GM19351 (cell line): Measurements from ENCODE around the gene PRKCH.

Experiments
- ATAC-seq: cut with Tn5 transposase; IDR thresholded peaks from one replicate; pipeline ENCODE4 v1.9.1; 2021; ENCODE audit warnings: mild to moderate bottlenecking, moderate library complexity; ENCODE audit not compliant: unreplicated experiment

Gene PRKCH

DNA sequence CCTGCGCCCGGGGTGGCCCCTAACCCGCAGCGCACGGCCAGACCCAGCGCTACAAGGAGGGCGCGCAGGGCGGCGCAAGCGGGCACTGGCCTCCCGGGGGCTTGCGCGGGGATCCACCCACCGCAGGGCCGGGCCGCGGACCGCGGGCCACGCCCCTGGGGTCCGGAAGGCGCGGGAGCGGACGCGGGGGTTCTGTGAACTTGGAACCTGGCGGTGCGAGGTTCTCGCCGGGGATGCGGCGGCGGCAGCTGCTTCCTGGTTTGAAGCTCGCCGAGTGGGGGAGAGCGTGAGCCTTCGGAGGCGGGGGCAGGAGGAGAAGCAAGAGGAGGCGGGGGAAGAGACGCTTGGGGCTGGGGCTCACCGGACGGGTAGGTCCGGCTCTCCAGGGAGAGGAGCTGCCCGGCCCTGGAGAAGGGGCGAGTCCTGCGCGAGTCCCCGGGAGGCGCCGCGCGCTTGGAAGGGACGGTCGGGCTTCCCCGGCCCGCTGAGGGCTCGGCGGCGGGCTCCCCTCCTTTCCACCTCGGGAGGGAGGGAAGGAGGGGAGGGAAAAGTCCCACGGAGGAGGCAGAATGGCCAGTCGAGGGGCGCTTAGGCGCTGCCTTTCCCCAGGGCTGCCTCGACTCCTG lies at the start of gene PRKCH:
PRKCH (plus strand) TSS at position 195 of the 626 bp plus-strand sequence. CDS start 523 bp downstream, outside the sequence.
- peak; percentile 71 for ATAC-seq

DNA sequence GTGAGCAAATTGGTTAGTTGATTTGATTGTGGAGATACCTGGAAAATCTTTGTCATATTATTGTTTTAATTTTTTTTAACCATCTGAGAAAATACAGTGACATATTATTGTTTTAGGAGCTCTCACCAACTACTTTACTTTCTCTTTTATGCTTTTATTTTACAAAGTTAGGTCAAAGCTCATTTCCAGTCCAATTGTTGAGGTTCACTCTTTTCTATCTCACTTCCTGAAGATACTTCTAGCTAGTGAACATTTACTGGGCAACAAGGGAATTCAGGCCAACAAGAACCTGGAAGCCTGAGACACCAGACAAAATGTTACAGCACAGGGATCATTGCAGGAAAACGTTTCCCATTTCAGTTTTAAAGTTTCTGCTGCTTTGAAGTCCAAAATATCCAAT lies 44.1 kb upstream of the PRKCH start:
- ATAC-seq: no peak

DNA sequence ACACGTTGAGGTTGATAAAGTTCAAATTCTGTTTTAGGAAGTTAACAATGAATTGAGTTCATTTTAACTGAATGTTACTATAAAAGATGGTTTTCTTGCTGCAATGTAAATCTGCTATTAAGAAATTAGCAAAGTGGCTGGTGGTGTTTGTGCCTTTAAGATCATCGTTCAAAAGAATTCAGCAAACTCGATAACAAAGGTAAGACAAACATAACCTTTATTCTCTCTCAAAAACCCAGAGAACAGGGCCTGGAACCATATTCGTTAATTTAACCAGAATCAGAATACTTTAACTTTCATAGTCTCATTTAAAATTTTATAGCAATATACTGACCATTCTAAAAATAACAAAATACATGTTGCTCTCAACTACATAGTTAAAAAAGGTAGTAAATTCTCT lies 43.6 kb upstream of the PRKCH start:
- no peak for ATAC-seq

DNA sequence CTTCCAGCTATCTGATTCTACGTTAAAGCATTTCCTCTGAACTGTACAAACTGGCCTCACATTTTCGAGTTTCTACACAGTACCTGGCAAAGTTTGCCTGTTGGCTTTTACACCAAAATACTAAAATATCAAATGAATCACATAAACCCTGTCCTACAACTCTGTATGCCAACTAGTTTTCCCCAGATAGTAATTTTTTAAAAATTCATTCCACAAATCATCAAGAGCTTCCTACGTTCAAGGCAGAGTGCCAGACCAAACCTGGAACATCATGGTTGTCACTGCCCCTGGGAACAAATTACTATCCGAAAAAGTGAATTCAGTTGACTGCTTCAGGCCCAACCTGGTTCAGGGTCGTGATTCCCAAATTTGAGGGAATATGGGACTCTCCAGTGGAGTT lies 42.3 kb upstream of the PRKCH start:
- no peak for ATAC-seq

DNA sequence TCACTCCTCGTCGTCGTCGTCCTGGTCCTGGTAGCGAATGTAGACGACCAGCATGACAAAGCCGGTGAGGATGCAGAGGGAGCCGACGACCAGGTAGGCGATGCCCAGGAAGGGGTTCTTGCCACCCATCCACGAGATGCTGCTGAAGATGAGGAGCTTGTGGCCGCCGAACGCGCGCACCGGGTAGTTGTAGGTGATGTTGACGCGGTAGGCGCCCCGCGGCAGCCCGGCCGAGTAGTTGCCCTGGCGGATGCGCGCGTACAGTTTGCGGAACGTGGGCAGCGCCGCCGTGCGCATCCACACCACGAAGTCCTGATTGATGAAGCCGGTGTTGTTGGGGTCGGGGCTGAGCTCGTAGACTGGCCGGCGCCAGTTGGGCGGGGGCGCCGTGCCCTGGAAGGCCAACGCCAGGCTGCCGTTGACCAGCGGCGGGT lies 41.3 kb upstream of the PRKCH start:
- no peak for ATAC-seq

DNA sequence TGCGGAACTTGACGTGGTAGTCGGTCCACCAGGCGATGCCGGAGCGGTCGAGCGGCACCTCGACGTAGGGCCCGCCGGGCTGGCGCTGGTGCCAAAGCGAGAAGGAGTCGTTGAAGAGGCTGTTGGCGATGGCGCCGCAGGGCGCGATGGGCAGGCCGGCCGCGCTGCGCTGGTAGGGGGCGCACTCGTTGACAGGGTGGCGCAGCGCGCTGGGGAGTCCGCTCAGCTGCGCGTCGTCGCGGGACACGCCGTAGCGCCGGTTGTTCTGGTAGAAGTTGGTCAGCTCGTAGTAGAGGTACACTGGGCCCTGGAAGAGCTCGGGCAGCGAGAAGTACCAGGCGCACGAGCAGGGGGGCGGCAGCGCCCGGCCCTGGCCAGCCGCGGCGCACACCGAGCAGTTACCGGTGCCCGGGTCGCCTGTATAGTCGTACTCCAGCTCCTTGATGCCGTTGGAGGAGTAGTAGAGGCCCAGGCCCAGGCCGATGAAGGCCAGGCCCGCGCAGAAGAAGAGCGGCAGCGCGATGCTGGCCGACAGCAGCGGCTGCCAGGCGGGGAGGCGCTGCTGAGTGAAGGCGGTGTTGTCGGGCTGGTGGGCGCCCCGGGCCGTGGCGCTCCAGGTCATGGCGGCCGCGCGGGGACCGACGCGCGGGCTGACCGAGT lies 40.7 kb upstream of the PRKCH start:
- peak; percentile 58 for ATAC-seq

DNA sequence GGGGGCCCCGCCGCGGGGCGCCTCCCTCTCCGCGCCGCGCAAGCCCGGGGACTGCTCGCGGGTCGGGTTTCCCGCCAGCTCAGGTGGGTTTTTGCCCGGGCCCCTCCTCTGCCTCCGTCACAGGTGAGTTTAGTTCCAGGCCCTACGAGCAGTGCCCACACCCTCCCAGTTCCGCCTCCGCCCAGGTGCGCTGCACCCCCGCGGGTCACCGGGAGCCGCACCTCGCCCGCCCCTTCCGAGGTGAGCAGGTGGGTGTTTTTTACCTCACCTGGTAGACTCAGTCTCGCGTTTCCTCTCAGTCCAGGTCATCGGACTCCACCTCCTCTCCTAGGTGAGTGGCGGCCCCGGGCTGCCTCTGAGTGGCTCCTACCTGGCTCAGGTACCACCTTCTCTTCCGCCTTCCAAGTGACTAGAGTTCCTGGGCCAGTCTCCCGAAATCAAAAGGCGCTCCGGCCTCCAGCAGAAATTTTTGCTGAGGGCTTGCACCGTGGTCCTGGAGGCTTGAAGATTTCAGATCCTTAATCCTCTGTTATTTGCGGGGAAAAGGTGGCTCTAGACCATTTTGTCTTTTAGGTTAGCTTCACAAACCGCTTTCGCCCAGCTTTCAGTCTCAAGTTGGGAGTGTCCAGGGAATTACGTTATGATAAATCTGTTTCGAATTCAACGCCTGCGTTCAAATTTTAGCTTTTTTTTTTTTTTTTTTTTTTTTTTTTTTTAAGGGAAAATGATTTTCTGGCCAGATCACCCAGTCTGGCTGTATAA lies 40.0 kb upstream of the PRKCH start, which contains the start of gene TMEM30B:
TMEM30B (minus strand) TSS at position 153 of the 762 bp plus-strand sequence. CDS start 191 bp downstream, outside the sequence.
- ATAC-seq: peak; percentile 26

DNA sequence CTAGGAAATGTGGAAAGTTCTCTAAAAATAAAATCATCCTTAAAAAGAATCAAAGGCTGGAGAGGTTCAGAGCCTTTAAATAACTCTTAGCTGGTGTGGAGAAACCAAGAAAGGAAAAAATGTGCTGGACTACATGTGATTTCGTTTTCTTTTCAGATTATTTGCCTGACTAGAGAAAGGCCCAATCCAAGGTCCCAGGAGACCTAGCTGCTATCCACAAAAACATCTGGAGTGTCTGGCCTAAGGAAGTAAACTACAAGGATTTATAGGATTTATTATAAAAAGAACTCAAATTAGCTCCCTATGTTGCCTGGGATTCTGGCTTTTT lies 39.5 kb upstream of the PRKCH start:
- no peak for ATAC-seq

DNA sequence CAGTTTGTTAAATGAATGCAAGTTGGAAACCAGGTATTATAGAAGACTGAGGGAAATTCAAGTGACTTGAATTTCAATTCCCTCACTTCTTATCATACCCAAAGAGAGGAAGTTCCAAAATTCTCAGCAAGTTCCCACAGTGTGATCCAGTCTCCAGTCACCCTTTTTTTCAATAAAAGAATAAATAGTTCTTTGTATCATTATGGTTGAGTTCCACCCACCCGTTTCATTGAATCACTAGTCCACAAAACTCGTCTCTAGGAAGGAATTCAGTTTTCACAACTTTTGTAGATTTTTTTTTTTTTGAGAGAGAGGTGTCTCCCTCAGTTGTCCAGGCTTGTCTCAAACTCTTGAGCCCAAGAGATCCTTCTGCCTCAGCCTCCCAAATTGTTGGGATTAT lies 38.6 kb upstream of the PRKCH start:
- no peak for ATAC-seq

DNA sequence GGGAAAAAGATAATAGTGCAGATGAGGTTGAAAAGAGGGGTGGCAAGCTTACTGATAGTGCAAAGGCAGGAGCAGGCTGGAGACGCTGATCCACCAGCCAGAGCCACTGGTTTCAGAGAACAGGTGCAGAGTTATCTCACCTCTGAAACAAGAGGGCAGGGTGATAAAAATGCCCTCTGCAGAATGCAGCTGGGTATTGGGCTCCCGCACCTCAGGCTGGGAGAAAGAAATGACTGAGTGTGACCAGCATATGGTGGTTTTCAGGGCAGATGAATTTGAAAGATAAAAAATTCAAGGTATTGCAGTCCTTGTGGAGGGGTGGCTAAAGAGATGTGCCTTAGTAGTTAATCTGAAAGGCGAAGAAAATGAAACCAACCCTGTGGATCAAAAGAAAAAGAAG lies 37.4 kb upstream of the PRKCH start:
- no peak for ATAC-seq

DNA sequence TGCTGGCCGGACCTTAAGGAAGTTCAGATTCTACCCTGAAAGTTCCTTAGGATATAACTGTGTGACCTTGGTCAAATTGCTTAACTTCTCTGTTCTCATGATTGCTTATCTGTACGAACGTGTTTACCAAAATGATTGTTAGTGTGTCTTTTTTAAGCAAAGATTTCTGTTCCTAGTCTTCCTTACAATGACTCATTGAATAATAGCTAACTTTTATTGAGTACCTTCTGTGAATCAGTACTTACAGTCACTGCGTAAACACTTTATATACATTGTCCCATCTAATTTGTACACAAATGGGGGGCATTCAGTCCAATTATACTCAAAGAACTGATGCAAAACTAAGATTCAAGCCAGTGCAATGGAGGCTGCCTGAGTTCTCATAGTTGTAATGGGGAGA lies 36.0 kb upstream of the PRKCH start:
- ATAC-seq: no peak

DNA sequence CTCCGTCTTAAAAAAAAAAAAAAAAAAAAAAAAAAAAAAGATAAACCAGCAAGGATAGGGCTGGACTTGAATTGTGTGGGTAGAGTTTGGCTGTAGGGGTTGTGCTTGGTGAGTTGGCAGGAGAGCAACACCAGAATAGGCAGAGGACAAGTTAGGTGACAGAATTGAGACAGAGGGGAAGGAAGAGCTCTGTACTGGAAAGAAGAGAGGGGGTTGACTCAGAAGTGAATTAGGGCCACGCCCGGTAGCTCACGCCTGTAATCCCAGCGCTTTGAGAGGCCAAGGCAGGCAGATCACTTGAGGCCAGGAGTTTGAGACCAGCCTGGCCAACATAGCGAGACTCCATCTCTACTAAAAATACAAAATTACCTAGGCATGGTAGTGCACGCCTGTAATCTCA lies 34.2 kb upstream of the PRKCH start:
- no peak for ATAC-seq

DNA sequence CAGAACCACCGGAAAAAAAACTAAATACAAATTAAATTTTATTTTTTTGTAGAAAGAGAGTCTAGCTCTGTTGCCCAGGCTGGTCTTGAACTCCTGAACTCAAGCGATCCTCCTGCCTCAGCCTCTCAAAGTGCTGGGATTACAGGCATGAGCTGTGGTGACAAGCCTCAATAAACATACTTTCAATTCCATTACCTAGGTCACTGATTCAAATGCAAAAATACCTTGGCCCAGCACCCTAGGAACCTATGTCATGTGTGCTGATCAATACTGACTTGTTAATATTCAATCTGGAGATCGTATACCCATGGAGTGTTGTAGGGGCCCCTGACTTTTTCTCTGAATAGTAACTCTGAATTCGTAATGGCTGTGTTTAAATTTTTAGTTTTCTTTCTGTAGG lies 33.2 kb upstream of the PRKCH start:
- no peak for ATAC-seq

DNA sequence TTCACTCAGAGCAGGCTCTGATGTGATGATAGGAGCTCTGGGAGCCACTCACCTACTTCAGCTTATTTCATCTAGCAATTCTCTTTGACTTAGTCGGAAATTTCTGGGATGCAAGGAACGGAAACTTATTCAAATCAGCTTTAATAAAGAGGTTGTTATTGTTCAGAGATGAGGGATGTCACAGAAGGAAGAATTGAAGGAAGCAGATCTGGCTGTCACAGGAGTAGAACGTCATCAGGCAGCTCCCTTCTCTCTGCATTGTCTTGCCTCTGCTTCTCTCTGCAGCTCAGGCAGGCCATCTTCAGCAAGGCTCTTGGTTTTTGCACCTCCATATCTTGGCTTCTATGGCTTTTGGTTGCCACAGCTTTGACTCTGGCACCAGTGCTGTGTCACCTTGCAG lies 32.7 kb upstream of the PRKCH start:
- ATAC-seq: no peak

DNA sequence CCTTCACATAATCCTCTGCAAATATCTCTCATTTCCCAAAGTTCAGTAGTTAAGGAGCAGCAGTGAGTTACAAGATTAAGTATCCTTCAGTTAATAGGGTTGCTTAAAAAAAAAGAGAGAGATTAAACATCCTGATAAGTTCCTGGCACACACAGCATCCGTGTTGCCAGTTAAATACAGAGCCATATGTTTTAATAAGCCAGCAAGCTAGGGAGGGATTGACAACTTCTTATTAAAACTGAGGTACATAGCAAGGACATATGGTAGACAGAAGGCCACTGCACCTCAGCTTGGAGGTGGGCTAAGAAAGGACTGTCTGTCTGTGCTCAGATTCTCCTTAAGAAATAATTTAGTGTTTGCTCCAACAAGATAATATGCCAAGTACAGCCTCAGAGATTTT lies 30.7 kb upstream of the PRKCH start:
- ATAC-seq: no peak

DNA sequence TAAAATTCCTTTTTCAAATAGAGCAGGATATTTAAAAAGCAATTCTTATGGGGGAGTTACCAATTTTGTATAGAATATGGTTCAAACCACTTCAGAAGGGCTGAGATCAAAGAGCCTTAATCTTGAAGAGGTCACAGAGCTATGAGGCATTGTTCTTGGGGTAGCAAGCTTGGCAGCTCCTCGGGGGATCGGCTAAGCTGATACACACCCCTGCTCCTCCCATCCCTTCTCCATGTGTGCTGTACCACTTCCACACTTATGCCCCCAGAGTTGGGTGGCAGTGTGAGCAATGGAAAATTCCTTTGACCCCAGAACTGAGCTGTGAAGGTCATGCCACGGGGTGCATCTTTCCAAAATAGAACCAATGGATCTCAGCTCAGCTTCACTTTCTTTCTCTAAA lies 25.2 kb upstream of the PRKCH start:
- ATAC-seq: no peak

DNA sequence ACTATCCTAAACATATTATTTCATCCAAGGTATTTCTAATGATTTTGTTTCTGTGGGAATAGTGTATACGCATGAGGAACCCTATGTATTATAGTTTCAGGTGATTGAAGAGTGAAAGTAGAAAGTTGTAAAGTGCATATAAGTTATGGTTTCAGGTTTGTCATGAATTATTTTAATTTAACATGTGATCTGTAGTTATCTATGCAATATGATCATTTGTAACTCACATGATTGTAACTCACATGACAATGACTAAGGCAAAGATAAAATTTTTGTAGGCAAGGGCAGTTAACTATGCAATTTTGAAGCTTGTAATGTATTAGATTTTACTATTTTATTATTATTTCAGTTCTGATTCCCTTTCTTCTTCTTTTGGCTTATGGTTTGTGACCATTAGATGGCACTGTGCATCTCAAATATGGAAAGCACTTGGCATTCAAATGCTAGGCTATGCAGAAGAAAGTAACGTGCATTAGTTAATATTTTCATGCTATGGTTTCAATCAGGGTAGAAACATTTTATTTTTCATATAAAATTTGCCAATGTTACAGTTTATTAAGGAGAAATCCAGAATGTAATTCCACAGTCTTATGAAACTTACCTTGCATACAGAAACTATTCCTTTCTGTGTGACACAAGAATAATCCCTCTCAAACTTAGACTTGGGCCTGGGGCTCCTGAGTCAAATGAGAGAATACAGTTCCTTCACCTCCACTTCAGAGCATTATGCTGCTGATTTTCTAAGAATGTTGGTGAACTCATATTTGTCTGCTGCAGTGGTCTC lies 24.5 kb upstream of the PRKCH start:
- ATAC-seq: peak; percentile 57

DNA sequence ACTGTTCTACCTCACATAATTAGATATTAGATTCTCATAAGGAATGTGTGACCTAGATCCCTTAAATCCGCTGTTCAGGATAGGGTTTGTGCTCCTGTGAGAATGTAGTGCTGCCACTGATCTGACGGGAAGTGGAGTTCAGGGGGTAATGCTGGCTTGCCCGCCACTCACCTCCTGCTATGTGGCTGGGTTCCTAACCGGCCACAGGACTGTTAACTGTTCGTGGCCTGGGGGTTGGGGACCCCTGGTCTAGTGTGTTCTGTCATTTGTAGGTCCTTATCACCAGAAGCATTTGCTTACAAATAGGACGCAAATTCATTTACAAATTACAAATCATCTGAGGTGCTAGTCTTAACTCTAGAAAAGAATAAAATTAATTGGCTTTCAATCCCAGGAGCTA lies 23.8 kb upstream of the PRKCH start:
- no peak for ATAC-seq

DNA sequence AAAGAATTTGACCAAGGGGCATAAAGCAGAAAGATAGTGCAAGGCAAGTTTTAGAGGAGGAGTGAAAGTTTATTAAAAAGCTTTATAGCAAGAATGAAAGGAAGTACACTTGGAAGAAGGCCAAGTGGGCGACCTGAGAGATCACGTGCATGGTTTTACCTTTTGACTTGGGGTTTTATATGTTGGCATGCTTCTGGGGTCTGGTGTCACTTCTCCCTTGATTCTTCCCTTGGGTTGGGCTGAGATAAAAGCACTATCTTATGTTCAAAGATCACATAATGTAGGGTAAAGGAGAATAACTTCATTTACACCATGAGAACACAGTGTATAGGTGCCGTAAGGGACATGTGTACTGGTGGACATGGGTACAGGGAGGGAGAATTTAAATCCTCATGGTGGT lies 22.6 kb upstream of the PRKCH start:
- no peak for ATAC-seq

DNA sequence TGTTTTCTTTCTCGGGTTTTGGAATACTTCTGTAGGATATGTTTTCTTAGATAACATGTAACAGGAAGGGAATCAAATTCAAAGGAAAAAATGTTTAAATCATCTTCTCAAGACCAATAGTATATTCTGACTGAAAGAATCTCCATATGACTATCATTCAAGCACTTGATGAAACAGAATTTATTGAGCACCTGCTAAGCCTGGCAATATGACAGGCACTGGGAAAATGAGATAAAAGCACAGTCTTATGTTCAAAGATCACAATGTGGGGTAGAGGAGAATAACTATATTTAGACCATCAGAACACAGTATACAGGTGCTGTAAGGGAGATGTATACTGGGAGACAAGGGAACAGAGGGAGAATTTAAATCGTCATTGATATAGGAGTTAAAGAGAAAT lies 21.2 kb upstream of the PRKCH start:
- ATAC-seq: no peak

DNA sequence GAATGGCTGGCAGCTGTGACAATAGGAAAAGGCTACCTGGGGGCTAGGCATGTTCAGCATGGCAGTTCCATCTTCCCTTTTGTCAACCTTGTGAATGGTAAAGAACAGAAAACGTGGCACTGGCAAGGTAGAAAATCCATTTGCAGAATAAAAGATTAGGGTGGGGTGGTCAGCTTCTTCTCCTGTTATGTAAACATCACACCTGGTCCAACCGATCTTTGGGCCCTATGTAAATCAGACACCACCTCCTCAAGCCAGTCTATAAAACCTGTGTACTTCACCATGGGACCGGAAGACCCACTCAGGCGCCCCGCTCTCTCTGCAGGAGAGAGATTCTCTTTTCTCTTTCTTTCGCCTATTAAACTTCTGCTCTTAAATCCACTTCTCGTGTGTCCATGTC lies 20.6 kb upstream of the PRKCH start:
- no peak for ATAC-seq
